GM23338 (cell line): ENCODE measurements around the gene EBPL. TPM values are rescaled to one million over a fixed set of nuclear protein-coding genes. Genes with fewer than 3 reads are reported as not detected.

Experiments used
- ATAC-seq: fragments of 200-7000 bp; cut with Tn5 transposase; 3 replicates; pipeline ENCODE4 v1.9.1; 2020
- DNase-seq: peaks from one replicate; pipeline ENCODE4 v3.0.0-alpha.2; 2015; ENCODE audit warnings: low spot score
- H2AFZ ChIP-seq: fragments of 200-600 bp; sonication (generic); 2 replicates; pipeline ENCODE4 v1.8.0; 2016; ENCODE audit warnings: antibody characterized with exemption, mild to moderate bottlenecking, moderate library complexity
- H3F3A ChIP-seq: fragments of 200-600 bp; sonication (generic); replicated peaks from 2 replicates; pipeline ENCODE4 v1.8.0; 2017; ENCODE audit warnings: antibody characterized with exemption, mixed run types, low read depth
- H3K27ac ChIP-seq: fragments of 200-600 bp; sonication (generic); 2 replicates; pipeline ENCODE4 v1.6.1; 2016; ENCODE audit warnings: low read depth
- H3K27me3 ChIP-seq: fragments of 200-600 bp; sonication (generic); 2 replicates; pipeline ENCODE4 v1.8.0; 2016; ENCODE audit warnings: mild to moderate bottlenecking, mixed run types, moderate library complexity; ENCODE audit not compliant: insufficient read depth
- H3K36me3 ChIP-seq: fragments of 200-600 bp; sonication (generic); 2 replicates; pipeline ENCODE4 v1.8.0; 2016; ENCODE audit warnings: mild to moderate bottlenecking; ENCODE audit not compliant: insufficient read depth
- H3K4me1 ChIP-seq: fragments of 200-600 bp; sonication (generic); 2 replicates; pipeline ENCODE4 v1.8.0; 2016; ENCODE audit warnings: mild to moderate bottlenecking, moderate library complexity; ENCODE audit not compliant: insufficient read depth
- H3K4me2 ChIP-seq: fragments of 200-600 bp; sonication (generic); 2 replicates; pipeline ENCODE4 v1.7.1; 2017; ENCODE audit warnings: mixed run types
- H3K4me3 ChIP-seq: fragments of 200-600 bp; sonication (generic); 2 replicates; pipeline ENCODE4 v1.6.1; 2016; ENCODE audit warnings: mixed run types
- H3K79me2 ChIP-seq: fragments of 200-600 bp; sonication (generic); replicated peaks from 2 replicates; pipeline ENCODE4 v1.8.0; 2017; ENCODE audit warnings: mild to moderate bottlenecking; ENCODE audit not compliant: insufficient read depth
- H3K9me2 ChIP-seq: fragments of 200-600 bp; sonication (generic); 2 replicates; pipeline ENCODE4 v1.8.0; 2017; ENCODE audit not compliant: insufficient read depth
- H4K20me1 ChIP-seq: fragments of 200-600 bp; sonication (generic); replicated peaks from 2 replicates; pipeline ENCODE4 v1.8.0; 2017; ENCODE audit warnings: mild to moderate bottlenecking; ENCODE audit not compliant: insufficient read depth
- H3K27ac Mint-ChIP-seq: 2 replicates; pipeline ENCODE4 v1.8.0; 2020; ENCODE audit warnings: inconsistent platforms, mild to moderate bottlenecking, moderate library complexity, mixed read lengths
- H3K27me3 Mint-ChIP-seq: 3 replicates; pipeline ENCODE4 v1.8.0; 2022; ENCODE audit warnings: low read depth, mild to moderate bottlenecking, moderate library complexity, mixed read lengths, inconsistent platforms; ENCODE audit not compliant: insufficient read depth, poor library complexity
- H3K36me3 Mint-ChIP-seq: 3 replicates; pipeline ENCODE4 v1.8.0; 2021; ENCODE audit warnings: low read depth, mild to moderate bottlenecking, inconsistent platforms, moderate library complexity, mixed read lengths
- H3K4me1 Mint-ChIP-seq: 3 replicates; pipeline ENCODE4 v1.8.0; 2020; ENCODE audit warnings: mild to moderate bottlenecking, inconsistent platforms, mixed read lengths
- H3K4me3 Mint-ChIP-seq: 3 replicates; pipeline ENCODE4 v1.8.0; 2021; ENCODE audit warnings: moderate library complexity, mild to moderate bottlenecking, inconsistent platforms, mixed read lengths
- H3K9me3 Mint-ChIP-seq: 3 replicates; pipeline ENCODE4 v1.8.0; 2020; ENCODE audit warnings: moderate library complexity, mild to moderate bottlenecking, inconsistent platforms, mixed read lengths
- CREB1 ChIP-seq: fragments of 250-450 bp; sonication (Bioruptor Pico); IDR thresholded peaks from 2 replicates; pipeline ENCODE4 v1.5.0; 2020; ENCODE audit warnings: low read depth, mild to moderate bottlenecking, moderate library complexity
- ETS1 ChIP-seq: IDR thresholded peaks from 2 replicates; pipeline ENCODE4 v1.6.1; 2016; ENCODE audit warnings: antibody characterized with exemption
- EZH2 ChIP-seq: fragments of 200-600 bp; sonication (generic); IDR thresholded peaks from one replicate; pipeline ENCODE4 v1.8.0; 2017; ENCODE audit warnings: antibody characterized with exemption, mild to moderate bottlenecking, low read depth; ENCODE audit not compliant: unreplicated experiment
- EZH2phosphoT487 ChIP-seq: fragments of 200-600 bp; sonication (generic); IDR thresholded peaks from one replicate; pipeline ENCODE4 v1.8.1; 2018; ENCODE audit warnings: antibody characterized with exemption; ENCODE audit not compliant: unreplicated experiment
- JUNB ChIP-seq: IDR thresholded peaks from one replicate; pipeline ENCODE4 v1.6.1; 2016; ENCODE audit warnings: antibody characterized with exemption; ENCODE audit not compliant: unreplicated experiment
- NANOG ChIP-seq: IDR thresholded peaks from 2 replicates; pipeline ENCODE4 v1.6.1; 2016; ENCODE audit warnings: antibody characterized with exemption, borderline replicate concordance
- POLR2AphosphoS5 ChIP-seq: IDR thresholded peaks from 2 replicates; pipeline ENCODE4 v1.6.1; 2016; ENCODE audit warnings: antibody characterized with exemption, low read depth
- REST ChIP-seq: IDR thresholded peaks from one replicate; pipeline ENCODE4 v1.6.1; 2018; ENCODE audit warnings: antibody characterized with exemption; ENCODE audit not compliant: unreplicated experiment
- STAT1 ChIP-seq: IDR thresholded peaks from one replicate; pipeline ENCODE4 v1.6.1; 2016; ENCODE audit warnings: antibody characterized with exemption; ENCODE audit not compliant: unreplicated experiment
- ZNF114 ChIP-seq: fragments of 250-450 bp; sonication (Bioruptor Pico); IDR thresholded peaks from 2 replicates; pipeline ENCODE4 v1.5.0; 2020; ENCODE audit warnings: mild to moderate bottlenecking, moderate library complexity
- ZNF331 ChIP-seq: fragments of 250-450 bp; sonication (Bioruptor Pico); IDR thresholded peaks from 2 replicates; pipeline ENCODE4 v1.5.0; 2020; ENCODE audit warnings: low read depth, mild to moderate bottlenecking, moderate library complexity
- ZNF462 ChIP-seq: fragments of 250-450 bp; sonication (Bioruptor Pico); IDR thresholded peaks from 2 replicates; pipeline ENCODE4 v1.5.0; 2020; ENCODE audit warnings: mild to moderate bottlenecking, moderate library complexity
- polyA plus RNA-seq: library from polyadenylated mRNA; unstranded; fragments of >200 nt; fragmentation: Nextera tagmentation; extraction: Ambion mirVana; gene quantifications from 2 replicates; pipeline ENCODE4 v1.2.1, GENCODE V29; 2016
- total RNA-seq: library from RNA; depleted of rRNA; stranded (reverse); fragments of >200 nt; shearing (Covaris generic); gene quantifications from 2 replicates; pipeline ENCODE4 v1.2.3, GENCODE V29; 2014

EBPL gene
- total and polyA plus RNA-seq, 2 experiments from 2014 or later, result 231 to 245 TPM

- TF ChIP-seq ETS1 (no peak), CREB1 (CRISPR knock-in tag) (no peak), STAT1 (no peak), POLR2AphosphoS5 (no peak), ZNF462 (CRISPR knock-in tag) (no peak), JUNB (no peak)
Measured at GRCh38 chr13:49655906-49656305, 35.4 kb downstream of the EBPL start (continued).

GRCh38 chr13:49654011-49654410 is 37.3 kb downstream of the EBPL start:
- H3K4me3 Mint-ChIP-seq, result no peak overlapping the region
- Histone ChIP-seq H3K4me1 (no peaks in the 10 kb centered on the region), H3F3A (0 out of 2 replicates have a peak, but pooled peaks cover 5% of the 10 kb centered on the region), H2AFZ (no peak overlapping the region), H3K27ac (no peak overlapping the region), H3K27me3 (no peaks in the 10 kb centered on the region), H3K4me3 (no peak overlapping the region), H3K36me3 (no peaks in the 10 kb centered on the region; the same call in 1 of the 2 replicates), H3K4me2 (no peak overlapping the region), H3K79me2 (no peaks in the 10 kb centered on the region), H4K20me1 (no peaks in the 10 kb centered on the region; the same call in none of the 2 replicates), H3K9me2 (no peaks in the 10 kb centered on the region)
- no peaks in the 10 kb centered on the region for H3K9me3 Mint-ChIP-seq
- ATAC-seq, result no peak
- DNase-seq, result no peak
- H3K36me3 Mint-ChIP-seq, result peaks cover 11% of the 10 kb centered on the region; the same call in 2 of the 3 replicates
- peaks cover 4% of the 10 kb centered on the region; the same call in 2 of the 3 replicates for H3K4me1 Mint-ChIP-seq
- no peaks in the 10 kb centered on the region for H3K27me3 Mint-ChIP-seq
- no peak overlapping the region for H3K27ac Mint-ChIP-seq
- TF ChIP-seq ZNF331 (CRISPR knock-in tag) (no peak), POLR2AphosphoS5 (no peak), EZH2phosphoT487 (no peak), EZH2 (no peak), REST (no peak), ZNF114 (CRISPR knock-in tag) (no peak), CREB1 (CRISPR knock-in tag) (no peak), ETS1 (no peak), NANOG (no peak), JUNB (no peak), STAT1 (no peak)
